NCI-H128 (cell line): Measurements from ENCODE around the gene BCL2L14.

Source experiments
- DNase-seq: peaks from one replicate; lab custom pipeline; 2025; ENCODE audit not compliant: unreplicated experiment; lab: John Stamatoyannopoulos, UW

BCL2L14 gene

GRCh38 chr12:12070674-12071656 lies at the start of gene BCL2L14:
BCL2L14 (plus strand) TSS chr12:12070939; CDS start chr12:12079306, 8,367 bp downstream.
- DNase-seq = no peak

GRCh38 chr12:12022306-12022936 lies 48.3 kb upstream of the BCL2L14 start:
- no peak for DNase-seq

- DNase-seq = no peak
Measured at GRCh38 chr12:12023456-12023855, 47.3 kb upstream of the BCL2L14 start.

- DNase-seq = no peak
Measured at GRCh38 chr12:12024911-12025682, 45.6 kb upstream of the BCL2L14 start.

- no peak for DNase-seq
Measured at GRCh38 chr12:12025799-12026386, 44.8 kb upstream of the BCL2L14 start.

GRCh38 chr12:12028668-12029402 lies 41.9 kb upstream of the BCL2L14 start:
- DNase-seq = no peak

- no peak for DNase-seq
Measured at GRCh38 chr12:12029653-12030052, 41.1 kb upstream of the BCL2L14 start.

- no peak for DNase-seq
Measured at GRCh38 chr12:12032260-12032791, 38.4 kb upstream of the BCL2L14 start.

- peak; percentile 61 for DNase-seq
Measured at GRCh38 chr12:12032851-12033797, 37.6 kb upstream of the BCL2L14 start.

- DNase-seq = no peak
Measured at GRCh38 chr12:12033824-12034223, 36.9 kb upstream of the BCL2L14 start.

- DNase-seq = no peak
Measured at GRCh38 chr12:12034344-12034743, 36.4 kb upstream of the BCL2L14 start.

- DNase-seq = no peak
Measured at GRCh38 chr12:12035229-12035628, 35.5 kb upstream of the BCL2L14 start.

GRCh38 chr12:12036901-12037300 lies 33.8 kb upstream of the BCL2L14 start:
- DNase-seq = no peak

GRCh38 chr12:12039897-12040296 lies 30.8 kb upstream of the BCL2L14 start:
- DNase-seq = no peak

GRCh38 chr12:12046401-12046800 lies 24.3 kb upstream of the BCL2L14 start:
- DNase-seq = no peak

GRCh38 chr12:12047682-12048081 lies 23.1 kb upstream of the BCL2L14 start:
- DNase-seq = no peak

- DNase-seq = no peak
Measured at GRCh38 chr12:12048266-12048665, 22.5 kb upstream of the BCL2L14 start.

- DNase-seq = no peak
Measured at GRCh38 chr12:12048714-12049113, 22.0 kb upstream of the BCL2L14 start.

- DNase-seq = no peak
Measured at GRCh38 chr12:12051668-12052067, 19.1 kb upstream of the BCL2L14 start.
